ENCODE results near the gene CCKAR.

Gene CCKAR

DNA sequence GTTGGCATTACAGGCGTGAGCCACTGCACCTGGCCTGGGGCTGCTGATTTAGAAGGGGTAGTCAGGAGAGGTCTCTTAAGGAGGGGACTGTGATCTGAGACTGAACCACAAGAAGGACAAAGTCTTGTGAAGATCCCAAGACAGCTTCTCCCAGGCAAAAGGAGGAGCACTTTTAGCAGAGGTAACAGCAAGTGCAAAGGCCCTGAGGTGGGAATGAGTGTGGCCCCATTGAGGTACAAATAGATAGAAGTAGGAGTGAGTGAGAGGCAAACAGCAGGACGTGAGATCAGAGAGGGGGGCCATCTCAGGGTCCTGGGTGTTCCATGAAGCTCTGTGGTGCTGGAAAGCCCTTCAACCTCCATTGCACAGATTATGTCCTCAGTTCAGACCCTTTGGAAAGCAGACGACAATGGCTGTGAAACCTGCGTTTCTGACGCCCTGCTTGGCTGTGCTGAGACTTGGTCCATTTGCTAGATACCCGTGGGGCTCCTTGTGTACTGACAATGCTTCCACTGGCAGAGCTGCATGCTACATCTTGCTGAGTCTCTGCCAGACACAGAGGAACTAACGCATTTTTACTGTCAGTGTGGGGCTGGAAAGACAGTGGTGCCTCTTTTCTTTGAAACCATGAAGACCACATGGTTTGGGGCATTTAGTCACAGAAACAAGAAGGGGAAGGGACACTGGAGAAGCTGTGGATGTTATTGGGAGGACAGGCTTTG lies 1.3 kb upstream of the CCKAR start:
- DNase-seq (ENCODE audit: low read depth), result no peak

DNA sequence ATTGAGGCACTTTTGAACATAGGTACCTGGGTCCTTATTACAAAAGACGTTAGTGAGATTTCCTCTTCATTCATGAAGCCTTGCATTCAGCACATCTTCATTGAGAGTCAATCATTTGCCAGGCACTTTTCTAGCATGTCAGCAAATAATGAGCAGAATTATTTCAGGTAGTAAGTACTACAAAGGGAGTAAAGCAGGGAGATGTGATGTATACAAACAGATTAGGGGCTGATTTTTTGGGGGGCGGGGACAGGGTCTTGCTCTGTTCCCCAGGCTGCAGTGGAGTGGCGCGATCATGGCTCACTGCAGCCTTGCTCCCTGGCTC lies 638 bp upstream of the CCKAR start:
- DNase-seq (ENCODE audit: low read depth), result no peak

DNA sequence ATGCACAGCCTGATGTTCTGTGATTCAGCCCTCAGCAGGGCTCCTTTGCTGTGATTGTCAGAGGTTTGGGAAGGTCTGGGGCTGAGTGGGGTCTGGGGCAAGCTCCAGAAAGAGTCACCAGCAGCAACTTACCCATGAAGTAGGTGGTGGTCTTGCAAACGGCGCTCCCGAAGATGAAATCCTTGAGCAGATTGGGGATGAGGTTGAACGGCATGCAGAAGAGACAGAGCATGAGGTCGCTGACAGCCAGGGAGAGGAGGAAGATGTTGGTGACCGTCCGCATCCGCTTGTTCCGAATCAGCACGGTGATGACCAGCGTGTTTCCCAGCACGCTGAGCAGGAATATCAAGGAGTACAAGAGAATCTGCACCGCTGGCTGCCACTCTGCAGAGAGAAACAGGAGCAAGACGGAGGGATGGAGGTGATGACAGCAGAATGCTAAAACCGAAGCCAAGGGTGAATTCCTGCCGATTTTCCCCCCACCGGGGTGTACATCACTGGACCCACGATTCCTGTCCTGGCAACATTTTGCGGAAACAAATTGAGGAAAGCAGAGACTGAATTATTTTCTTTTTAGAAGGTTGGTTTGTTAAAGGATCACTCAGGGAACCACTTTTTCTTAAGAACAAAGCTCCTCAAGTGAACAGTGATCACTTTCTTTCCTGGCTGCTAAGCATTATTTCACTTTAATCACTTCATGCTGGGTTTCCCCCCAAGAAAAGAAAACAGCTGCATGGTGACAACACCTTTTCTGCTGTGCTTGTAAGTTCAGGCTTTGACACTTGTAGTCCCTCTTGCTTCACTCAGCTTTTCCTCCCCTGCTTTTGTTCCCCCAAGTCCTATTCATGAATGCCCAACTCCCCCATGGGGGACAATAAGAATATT lies 941 bp downstream of the CCKAR start:
- DNase-seq (ENCODE audit: low read depth), result no peak

DNA sequence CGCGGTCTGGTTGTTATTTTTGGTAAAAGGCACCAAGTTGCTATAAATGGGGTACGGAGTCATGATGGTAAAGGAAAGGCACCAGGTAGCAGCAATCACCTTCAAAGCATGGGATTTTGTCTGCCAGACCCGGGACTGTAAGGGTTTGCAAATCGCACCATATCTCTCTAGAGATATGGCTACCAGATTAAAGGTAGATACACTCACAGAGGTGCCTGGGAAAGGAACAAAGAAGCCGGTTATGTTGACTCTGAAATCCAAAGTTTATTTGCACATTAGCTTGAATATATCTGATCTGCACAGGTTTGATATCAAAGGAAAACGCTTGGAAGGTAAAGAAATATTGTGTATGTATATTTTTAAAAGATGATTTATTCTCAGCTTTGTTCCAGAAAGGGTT lies 4.6 kb downstream of the CCKAR start:
- no peak for DNase-seq (ENCODE audit: low read depth)

DNA sequence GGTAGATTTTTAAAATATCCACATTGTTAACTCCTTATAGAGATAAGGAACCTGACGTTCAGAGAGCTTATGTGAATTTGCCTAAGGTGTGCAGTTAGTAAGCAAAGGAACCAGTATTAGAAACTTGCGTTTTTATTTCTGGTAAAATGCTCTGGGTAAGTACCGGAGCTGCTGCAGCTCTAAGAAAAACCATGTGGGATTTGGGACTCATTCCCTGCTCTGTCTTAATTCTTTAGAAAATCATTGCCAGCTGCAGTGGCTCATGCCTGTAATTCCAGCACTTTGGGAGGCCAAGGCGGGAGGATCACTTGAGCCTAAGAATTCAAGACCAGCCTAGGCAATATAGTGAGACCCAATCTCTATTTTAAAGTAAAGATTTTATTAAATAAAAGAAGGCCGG lies 5.8 kb downstream of the CCKAR start:
- no peak for DNase-seq (ENCODE audit: low read depth)

DNA sequence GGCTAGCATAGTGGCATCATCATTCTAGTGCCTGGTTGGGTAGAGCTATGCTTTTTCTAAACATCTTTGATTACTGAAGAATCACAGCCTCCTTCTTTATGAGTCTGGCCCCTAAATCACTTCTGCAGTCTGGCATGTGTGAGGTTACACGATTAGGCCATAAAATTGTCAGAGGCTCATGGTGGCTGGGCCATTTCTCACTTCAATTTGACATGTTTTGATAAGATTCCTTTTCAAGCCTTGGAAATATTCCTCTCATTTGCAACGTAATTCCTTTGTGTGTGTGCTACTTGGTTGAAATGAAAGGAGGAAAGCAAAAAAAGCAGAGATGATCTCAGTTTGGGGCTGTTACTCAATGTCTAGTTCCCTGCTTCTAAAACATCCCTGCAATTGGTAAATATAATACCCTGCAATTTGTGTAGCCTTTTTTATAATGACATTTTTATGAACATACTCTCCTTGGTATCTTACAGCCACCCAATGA lies 6.2 kb downstream of the CCKAR start:
- peak; percentile 36 for DNase-seq (ENCODE audit: low read depth)

DNA sequence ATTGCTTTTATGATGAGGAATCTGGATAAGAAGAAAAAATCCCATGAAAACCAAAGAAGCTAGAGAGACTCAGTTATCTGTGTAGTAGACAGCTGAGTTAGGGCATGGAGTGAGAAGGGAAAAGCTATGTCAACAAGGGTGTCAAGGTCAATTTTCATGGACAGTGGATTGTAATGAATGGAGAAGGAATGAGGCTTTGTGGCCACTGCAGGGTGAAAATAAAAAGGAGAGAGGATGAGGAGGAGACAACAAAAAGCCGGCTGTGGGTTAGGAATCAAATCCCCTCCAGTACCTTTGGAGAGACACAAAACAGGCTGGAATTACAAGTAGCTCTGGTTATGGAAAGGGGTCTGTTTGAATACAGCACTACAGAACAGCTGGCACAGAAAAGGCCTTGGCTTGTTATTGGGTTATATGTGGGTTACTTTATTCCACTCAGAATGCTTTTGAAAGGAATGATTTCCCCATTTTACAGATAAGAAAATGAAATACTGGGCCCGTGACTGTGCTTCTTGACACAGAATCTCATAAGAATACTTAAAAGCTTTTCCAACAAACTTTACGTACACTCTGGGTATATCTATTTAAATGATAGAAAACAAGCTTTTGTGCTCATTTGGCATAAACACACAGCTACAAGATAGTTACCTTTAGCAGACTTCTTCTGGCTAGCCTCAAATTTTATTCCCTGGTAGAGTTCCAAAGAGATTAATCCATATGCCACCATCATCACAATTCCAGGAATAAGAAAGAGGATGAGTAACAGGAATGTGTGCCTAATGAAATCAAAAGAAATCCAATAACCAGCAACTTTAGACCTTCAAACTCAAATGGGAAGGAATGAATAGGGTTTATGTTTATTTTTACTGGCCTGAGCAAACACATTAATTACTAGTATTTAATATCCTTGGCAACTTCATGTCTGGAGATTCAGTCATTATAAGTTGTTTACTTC lies 7.5 kb downstream of the CCKAR start:
- peak; percentile 19 for DNase-seq (ENCODE audit: low read depth)

DNA sequence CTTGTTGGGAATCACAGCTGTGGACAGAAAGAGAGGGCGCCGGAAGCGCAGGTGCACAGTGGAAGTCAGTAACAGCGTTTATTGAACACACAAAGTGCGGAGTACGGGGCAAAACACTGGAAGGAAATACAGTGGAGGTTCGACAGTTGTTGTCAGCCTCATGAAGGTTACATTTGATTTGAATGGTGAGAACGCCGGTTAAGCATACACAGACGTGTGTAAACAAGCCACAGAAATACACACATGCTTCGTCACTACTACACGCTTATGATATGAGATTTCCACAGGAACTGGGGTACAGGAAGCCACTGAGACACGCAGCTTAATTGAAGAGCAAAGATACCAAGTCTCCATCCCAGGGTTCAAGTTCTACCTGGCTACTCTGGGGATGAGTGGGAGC lies 12.0 kb downstream of the CCKAR start:
- DNase-seq (ENCODE audit: low read depth), result no peak

DNA sequence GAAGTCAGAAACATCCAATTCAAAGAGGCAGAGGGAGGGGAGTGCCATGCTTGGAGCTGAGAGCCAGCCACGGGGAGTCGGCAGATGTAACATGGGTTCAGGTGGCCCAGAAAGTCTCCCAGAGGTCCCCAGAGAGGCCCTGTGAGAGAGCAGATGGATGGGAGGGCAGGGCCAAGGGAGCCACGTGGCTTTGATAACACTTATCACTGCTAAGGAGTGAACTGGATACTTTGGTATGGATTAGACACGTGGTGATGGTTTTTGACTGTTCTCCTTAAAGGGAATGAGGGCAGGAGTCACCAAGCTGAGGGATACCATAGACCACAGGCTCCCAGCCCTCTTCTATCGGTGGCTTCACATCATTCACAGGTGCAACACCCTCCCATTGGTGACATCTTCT lies 13.7 kb downstream of the CCKAR start:
- DNase-seq (ENCODE audit: low read depth), result no peak

DNA sequence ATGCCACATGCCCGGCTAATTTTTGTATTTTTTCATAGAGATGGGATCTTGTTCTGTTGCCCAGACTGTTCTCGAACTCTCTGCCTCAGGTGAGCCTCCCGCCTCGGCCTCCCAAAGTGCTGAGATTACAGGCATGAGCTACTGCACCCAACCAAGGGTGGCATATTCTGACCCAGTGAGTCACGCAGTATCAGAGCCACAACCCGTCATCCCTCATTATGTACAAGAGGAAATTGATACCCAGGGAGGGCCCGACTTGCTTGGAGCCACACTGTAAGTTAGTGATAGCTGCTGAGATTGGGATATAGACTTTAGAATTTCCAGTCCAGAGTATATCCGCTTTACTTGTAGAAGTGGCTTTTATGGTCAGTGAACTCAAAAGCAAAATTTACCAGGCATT lies 14.6 kb downstream of the CCKAR start:
- no peak for DNase-seq (ENCODE audit: low read depth)

DNA sequence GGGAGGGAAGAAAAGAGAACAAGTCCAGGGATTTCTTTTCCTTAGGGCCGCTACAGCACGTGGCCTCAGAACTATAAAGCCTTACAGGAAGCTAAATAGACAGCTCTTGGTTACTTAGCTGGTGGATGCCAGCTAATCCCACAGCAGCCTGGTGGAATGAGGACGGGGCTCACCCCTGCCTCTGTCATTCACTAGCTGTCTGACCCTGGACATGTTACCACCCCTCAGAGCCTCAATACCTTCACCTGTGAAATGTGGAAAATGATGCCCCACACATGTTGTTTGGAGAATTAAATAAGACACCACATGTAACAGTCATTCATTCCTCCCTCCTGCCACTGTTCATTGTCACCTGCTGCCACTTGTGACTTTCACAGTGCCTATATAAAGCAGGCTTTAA lies 15.7 kb downstream of the CCKAR start:
- no peak for DNase-seq (ENCODE audit: low read depth)

DNA sequence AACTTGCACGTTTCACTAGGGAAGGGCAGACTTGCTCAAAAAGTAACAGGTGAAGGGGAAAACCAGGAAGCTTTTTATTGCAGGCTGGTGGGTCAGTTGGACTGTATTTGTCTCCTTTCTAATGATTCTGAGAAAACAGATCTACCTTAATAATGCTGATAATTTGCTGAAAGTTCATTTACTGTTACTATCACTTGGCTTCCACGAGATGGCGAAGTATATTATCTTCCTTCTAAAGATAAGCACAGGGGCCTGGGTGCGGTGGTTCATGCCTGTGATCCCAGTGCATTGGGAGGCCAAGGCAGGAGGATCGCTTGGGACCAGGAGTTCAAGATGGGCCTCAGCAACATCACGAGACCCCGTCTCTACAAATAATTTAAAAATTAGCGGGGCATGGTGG lies 16.4 kb downstream of the CCKAR start:
- no peak for DNase-seq (ENCODE audit: low read depth)

DNA sequence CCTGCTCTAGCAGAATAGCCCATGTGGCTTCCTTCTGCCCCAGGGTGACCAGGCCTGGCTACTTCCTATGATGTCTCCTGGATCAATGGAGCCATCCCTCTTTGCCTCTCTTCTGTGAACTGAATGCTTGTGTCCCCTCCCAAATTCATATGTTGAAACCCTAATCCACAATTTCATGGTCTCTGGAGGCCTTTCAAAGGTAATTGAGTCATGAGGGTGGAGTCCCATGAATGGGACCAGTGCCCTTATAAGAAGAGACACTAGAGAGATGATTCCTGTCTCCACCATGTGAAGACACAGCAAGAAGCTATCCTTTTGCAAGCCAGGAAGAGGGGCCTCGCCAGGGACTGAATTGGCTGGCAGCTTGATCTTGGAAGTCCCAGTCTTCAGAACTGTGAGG lies 18.4 kb downstream of the CCKAR start:
- DNase-seq (ENCODE audit: low read depth), result no peak

DNA sequence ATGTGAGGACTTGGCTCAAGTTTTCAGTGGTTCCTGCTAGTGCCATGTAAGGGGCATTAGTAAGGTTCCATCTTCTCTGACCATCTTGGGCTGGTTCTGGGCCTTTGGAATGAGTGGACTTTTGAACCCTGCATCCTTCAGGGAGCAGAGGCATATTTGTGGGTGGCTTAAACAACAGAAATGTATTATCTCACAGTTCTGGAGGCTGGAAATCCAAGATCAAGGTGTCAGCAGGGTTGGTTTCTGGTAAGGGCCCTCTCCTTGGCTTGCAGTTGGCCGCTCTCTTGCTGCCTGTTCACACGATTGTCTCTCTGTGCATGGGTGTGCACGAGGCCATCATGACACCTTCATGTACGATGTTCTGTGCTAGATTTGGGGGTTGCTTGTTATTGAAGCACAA lies 21.3 kb downstream of the CCKAR start:
- DNase-seq (ENCODE audit: low read depth), result no peak

DNA sequence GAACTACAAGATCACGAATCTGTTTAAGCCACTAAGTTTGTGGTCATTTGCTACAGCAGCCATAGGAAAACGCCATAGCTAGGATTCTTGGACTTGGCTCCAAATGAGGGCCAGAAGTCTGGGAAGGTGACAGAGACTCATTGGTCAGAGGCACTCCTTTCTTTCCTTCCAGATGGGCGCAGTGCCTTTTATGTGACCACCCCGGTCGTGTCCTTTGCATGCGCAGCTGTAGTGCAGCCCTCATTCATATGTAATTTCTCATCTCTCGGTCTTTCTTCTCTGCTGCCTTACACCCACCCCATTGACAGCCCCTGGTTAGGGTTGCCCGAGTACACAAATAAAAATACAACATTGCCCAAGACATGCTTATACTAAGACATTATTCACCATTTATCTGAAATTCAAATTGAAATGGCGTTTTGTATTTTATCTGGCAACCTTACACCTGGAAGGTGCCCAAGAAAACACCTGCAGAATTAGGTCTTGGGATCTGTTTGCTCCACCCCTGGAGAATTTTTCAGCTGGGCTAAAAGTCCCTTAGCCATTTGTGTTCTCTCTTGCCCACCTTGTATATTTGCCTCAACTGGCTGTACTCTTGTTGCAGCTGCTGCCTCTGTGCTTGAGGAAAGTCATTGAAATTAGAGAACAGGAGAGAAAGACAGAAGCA lies 21.9 kb downstream of the CCKAR start:
- DNase-seq (ENCODE audit: low read depth), result no peak

DNA sequence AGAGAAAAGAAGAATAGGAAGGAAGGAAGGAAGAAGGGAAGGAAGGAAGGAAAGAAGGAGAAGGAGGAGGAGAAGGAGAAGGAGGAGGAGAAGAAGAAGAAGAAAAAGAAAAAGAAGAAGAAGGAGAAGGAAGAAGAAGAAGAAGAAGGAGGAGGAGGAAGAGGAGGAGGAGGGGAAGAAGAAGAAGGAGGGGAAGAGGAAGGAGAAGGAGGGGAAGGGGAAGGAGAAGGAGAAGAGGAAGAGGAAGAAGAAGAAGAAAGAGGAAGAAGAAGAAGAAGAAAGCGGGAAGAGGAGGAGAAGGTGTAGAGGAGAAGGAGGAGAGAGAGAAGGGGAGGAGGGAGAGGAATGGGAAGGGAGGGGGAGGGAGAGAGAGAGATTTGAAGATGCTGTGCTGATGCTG lies 22.6 kb downstream of the CCKAR start:
- no peak for DNase-seq (ENCODE audit: low read depth)

DNA sequence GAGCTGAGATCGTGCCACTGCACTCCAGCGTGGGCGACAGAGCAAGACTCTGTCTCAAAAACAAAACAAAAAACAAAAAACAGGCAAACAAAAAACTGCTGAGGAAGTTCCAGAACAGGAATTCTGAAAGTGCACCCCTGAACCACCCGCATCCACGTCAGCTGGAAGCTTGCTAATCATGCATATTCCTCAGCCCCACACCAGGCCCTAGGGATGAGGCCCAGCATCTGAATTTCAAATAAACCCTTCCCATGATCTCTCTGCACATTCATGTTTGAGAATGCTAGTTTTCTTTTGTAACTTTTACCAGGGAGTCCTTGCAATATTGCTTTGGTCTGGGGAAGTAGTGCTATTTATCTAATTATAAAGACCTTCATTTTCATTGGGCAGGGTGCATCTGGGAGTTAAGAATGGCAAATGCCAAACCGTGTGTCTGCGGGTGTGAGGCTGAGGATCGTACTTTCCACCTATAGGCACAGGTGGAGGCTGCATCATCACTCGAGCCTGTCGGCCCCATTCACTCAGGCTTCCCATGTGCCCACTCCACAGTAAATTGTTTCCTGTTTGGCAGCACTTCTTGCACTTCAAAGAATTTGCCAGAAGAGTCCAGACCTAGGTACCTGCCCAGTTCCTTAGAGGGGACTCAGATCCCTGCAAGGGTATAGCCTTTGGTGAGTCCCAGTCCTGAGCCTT lies 23.6 kb downstream of the CCKAR start:
- no peak for DNase-seq (ENCODE audit: low read depth)

DNA sequence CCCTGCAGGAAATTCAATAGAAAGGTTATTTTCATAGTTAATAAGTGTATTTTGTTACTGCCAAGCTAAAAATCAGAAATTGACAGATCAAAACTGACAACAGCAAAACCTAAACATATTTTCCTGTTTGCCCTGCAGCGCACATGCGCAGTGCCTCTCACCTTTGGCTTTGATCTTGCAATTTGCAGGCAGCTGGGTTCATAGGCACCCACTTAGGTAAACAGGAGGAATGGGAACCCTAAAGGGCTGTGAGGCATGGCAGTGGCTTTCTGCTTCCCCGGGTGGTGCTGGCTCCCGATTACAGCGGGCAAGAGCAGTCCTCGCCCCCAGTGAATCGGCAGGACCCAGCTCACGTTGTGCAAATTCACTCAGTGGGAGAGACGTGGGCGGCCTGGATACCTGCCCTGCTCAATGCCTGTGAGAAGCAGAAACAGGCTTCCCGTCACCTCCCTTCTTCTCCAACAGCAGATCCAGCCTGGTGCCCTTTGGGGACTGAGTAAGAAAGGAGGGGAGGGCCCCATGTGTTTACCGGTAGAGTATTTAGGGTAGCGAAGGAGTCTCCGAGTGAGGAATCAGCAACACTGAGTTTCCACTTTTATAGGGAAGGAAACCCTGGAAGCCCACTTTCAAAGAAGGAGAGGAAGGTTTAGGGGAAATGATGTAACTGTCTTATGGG lies 25.7 kb downstream of the CCKAR start:
- DNase-seq (ENCODE audit: low read depth), result no peak

DNA sequence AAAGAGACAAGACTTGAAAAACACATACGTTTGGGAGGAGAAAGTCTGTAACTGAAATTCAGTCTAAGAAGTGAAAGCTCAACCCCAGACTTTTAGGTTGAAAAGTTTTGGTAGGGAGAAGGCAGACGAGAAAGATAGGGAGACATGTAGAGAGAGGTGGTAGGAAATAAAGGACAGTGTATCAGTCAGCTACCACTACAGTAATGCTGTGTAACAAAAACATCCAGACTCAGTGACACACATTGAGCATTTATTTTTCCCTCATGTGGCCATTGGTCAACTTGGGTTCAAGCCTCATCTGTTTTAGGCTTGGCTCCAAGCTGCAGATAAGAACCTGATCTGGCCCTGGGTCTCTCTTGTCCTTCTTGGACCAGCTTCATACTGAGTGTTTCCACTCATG lies 26.9 kb downstream of the CCKAR start:
- DNase-seq (ENCODE audit: low read depth), result no peak

DNA sequence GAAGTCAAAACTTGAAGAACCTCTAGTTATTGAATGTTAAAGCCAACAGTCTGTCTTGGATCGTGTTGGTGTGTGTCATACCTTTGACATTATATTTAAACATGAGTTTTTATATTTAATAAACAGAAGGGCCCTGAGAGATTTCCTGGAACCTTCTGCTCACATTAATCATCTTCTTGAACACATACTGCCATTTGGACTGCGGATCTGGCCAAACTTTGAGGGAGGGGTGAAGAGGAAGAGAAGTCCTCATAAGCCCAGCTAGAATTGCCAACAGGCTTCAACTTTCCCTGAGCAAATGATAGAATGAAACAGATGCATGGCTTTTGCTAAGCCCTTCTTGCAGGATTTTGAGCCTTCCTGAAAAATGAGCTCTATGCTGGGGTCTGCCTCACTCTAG lies 27.4 kb downstream of the CCKAR start:
- DNase-seq (ENCODE audit: low read depth), result no peak
